Osteoblast (primary cell): ENCODE measurements around the gene SATB1. TPM values are rescaled to one million over a fixed set of nuclear protein-coding genes. Genes with fewer than 3 reads are reported as not detected.

Experiments used
- DNase-seq: peaks from one replicate; pipeline ENCODE4 v3.0.0; 2011; ENCODE audit warnings: low spot score, mixed read lengths; ENCODE audit not compliant: insufficient read length; ENCODE audit errors: missing footprints
- H2AFZ ChIP-seq: 2 replicates; pipeline ENCODE4 v1.6.0; 2011; ENCODE audit warnings: mild to moderate bottlenecking, low read length
- H3K27ac ChIP-seq: 2 replicates; pipeline ENCODE4 v1.5.1; 2011; ENCODE audit warnings: mild to moderate bottlenecking, low read depth, low read length, moderate library complexity
- H3K27me3 ChIP-seq: 2 replicates; pipeline ENCODE4 v1.6.0; 2012; ENCODE audit warnings: mild to moderate bottlenecking, control low read depth, inconsistent platforms, low read length, moderate library complexity; ENCODE audit not compliant: insufficient read depth
- H3K36me3 ChIP-seq: 2 replicates; pipeline ENCODE4 v1.5.1; 2011; ENCODE audit warnings: mild to moderate bottlenecking, low read length, control low read depth, moderate library complexity; ENCODE audit not compliant: insufficient read depth
- H3K4me1 ChIP-seq: 2 replicates; pipeline ENCODE4 v1.5.1; 2011; ENCODE audit warnings: mild to moderate bottlenecking, low read length, control low read depth, moderate library complexity; ENCODE audit not compliant: insufficient read depth
- H3K4me2 ChIP-seq: 2 replicates; pipeline ENCODE4 v1.6.0; 2011; ENCODE audit warnings: mild to moderate bottlenecking, low read length; ENCODE audit not compliant: insufficient read depth
- H3K4me3 ChIP-seq: fragments of 200-600 bp; sonication (generic); 3 replicates; pipeline ENCODE4 v1.5.1; 2012; ENCODE audit warnings: mild to moderate bottlenecking, low read length, inconsistent platforms; ENCODE audit not compliant: insufficient read depth
- H3K79me2 ChIP-seq: 2 replicates; pipeline ENCODE4 v1.6.0; 2012; ENCODE audit warnings: mild to moderate bottlenecking, low read length, control low read depth, inconsistent platforms; ENCODE audit not compliant: insufficient read depth
- H3K9me3 ChIP-seq: 2 replicates; pipeline ENCODE4 v1.5.1; 2011; ENCODE audit warnings: low read depth, low read length, control low read depth
- H4K20me1 ChIP-seq: 2 replicates; pipeline ENCODE4 v1.6.0; 2012; ENCODE audit warnings: mild to moderate bottlenecking, low read length, control low read depth; ENCODE audit not compliant: insufficient read depth
- total RNA-seq: library from RNA; depleted of rRNA; stranded (reverse); fragments of >200 nt; gene quantifications from 2 replicates; pipeline ENCODE4 v1.2.3, GENCODE V29; 2012
- TF ChIP-seq, protein P1 (sequence below): IDR thresholded peaks from 2 replicates; pipeline ENCODE4 v1.5.1; 2011; ENCODE audit warnings: mild to moderate bottlenecking, low read depth, low read length, moderate library complexity; ENCODE audit errors: extremely low read depth

SATB1 gene
- total RNA-seq, 1 donor, result 29.0 TPM

DNA sequence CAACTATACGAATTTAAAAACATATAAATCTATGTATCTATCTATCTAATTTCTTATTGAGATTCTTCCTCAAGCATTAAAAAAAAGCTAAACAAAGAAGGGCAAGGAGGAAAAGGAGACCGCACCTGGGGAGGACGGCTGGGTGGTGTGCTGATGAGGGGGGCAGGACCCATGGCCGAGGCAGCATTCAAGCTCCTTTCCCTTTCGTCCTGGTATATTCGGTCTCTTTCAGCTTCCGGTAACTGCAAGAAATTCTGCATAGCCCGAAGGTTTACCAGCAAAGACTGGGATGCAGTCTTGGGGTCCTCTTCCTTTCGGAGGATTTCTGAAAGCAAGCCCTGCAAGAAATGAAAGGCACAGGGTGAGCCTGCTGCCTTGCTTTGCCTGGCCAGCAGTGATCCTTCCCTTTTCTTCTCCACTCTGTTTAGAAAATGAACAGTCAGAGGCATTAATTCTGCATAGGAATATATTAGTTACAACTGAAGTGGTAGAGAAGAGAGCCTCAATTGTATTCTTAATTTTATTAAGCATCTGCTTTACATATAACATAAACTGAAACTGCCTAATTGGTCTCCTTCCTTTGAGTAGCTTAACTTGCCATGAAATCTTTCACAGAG is 38.8 kb downstream of the SATB1 start:
- H3K9me3 ChIP-seq, result no peaks in the 10 kb centered on the region
- H2AFZ ChIP-seq, result no peak overlapping the region
- no peaks in the 10 kb centered on the region for H3K79me2 ChIP-seq
- no peak overlapping the region for H3K4me3 ChIP-seq
- no peaks in the 10 kb centered on the region for H3K36me3 ChIP-seq
- no peak for DNase-seq
- no peak overlapping the region for H3K27ac ChIP-seq
- no peak overlapping the region for H3K4me2 ChIP-seq
- H4K20me1 ChIP-seq, result no peaks in the 10 kb centered on the region
- H3K4me1 ChIP-seq, result no peaks in the 10 kb centered on the region
- H3K27me3 ChIP-seq, result no peaks in the 10 kb centered on the region
- TF ChIP-seq, protein P1, sequence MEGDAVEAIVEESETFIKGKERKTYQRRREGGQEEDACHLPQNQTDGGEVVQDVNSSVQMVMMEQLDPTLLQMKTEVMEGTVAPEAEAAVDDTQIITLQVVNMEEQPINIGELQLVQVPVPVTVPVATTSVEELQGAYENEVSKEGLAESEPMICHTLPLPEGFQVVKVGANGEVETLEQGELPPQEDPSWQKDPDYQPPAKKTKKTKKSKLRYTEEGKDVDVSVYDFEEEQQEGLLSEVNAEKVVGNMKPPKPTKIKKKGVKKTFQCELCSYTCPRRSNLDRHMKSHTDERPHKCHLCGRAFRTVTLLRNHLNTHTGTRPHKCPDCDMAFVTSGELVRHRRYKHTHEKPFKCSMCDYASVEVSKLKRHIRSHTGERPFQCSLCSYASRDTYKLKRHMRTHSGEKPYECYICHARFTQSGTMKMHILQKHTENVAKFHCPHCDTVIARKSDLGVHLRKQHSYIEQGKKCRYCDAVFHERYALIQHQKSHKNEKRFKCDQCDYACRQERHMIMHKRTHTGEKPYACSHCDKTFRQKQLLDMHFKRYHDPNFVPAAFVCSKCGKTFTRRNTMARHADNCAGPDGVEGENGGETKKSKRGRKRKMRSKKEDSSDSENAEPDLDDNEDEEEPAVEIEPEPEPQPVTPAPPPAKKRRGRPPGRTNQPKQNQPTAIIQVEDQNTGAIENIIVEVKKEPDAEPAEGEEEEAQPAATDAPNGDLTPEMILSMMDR, result no peak

GRCh38 chr3:18385706-18386105 is 39.4 kb downstream of the SATB1 start:
- DNase-seq, result no peak
- Histone ChIP-seq H3K4me2 (no peak overlapping the region), H4K20me1 (no peaks in the 10 kb centered on the region), H3K4me1 (no peaks in the 10 kb centered on the region), H3K4me3 (no peak overlapping the region), H2AFZ (no peak overlapping the region), H3K36me3 (no peaks in the 10 kb centered on the region), H3K27me3 (no peaks in the 10 kb centered on the region), H3K9me3 (no peaks in the 10 kb centered on the region), H3K79me2 (no peaks in the 10 kb centered on the region), H3K27ac (no peak overlapping the region)
- TF ChIP-seq, protein P1, result no peak

DNA sequence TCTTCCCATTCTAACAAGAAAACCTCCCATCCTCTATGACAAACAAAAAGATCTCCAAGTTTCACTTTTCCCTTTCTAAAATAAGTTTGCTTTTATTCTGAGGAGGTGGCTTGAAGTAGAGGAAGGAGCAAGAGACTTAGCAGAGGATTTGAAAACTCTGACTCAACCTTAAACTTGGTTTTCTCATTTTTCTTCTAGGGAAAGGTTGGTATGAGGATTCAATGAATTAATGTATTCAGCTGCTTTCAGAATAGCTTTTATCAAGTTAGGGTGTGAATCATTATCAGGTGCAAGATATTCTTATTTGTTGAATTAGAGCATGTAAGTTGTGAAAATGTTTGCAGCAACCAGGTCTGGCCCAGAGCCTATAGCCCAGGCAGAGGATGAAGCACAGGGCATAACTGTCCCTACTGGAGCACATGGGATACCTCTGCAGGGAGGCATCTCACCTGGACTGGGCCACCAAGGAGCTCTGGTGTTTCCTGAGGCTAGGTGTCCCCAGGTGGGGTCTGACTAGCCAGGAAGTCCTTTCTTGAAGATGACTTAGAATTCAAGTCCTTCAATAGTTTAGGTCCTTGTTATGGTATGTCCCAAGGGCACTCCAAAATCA is 42.3 kb downstream of the SATB1 start:
- Histone ChIP-seq H3K79me2 (no peaks in the 10 kb centered on the region), H3K4me3 (no peak overlapping the region)

DNA sequence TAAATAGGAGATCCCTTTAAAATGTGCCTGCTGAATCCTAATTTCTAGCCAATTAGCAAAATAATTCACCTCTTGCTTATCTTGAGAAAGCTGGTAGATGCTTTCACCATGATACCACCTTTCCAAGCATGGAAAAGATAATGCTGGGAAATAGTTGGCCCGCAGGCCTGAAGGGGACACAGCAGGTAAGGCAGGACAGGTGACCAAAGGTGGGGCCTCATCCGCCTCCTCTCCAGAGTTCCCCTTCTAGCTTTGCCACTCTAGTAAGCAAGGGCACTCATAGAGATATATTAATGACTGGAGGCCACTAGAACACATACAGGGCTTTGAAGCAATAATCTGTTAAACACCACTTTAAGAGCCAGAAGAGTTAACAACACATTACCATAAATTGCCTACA is 45.5 kb downstream of the SATB1 start:
- H3K9me3 ChIP-seq, result no peaks in the 10 kb centered on the region
- no peak overlapping the region for H3K4me3 ChIP-seq
- H3K79me2 ChIP-seq, result no peaks in the 10 kb centered on the region
- H2AFZ ChIP-seq, result no peak overlapping the region
- no peaks in the 10 kb centered on the region for H3K27me3 ChIP-seq
- no peaks in the 10 kb centered on the region for H3K4me1 ChIP-seq
- H4K20me1 ChIP-seq, result no peaks in the 10 kb centered on the region
- H3K36me3 ChIP-seq, result no peaks in the 10 kb centered on the region
- DNase-seq, result no peak
- H3K4me2 ChIP-seq, result no peak overlapping the region
- H3K27ac ChIP-seq, result no peak overlapping the region
- TF ChIP-seq, protein P1, result no peak

More for the DNA sequence above, 42.3 kb downstream of the SATB1 start:
- no peaks in the 10 kb centered on the region for H4K20me1 ChIP-seq
- H3K27ac ChIP-seq, result no peak overlapping the region
- H3K4me2 ChIP-seq, result no peak overlapping the region
- no peaks in the 10 kb centered on the region for H3K4me1 ChIP-seq
- no peaks in the 10 kb centered on the region for H3K27me3 ChIP-seq
- no peak for DNase-seq
- no peaks in the 10 kb centered on the region for H3K9me3 ChIP-seq
- no peak overlapping the region for H2AFZ ChIP-seq
- H3K36me3 ChIP-seq, result no peaks in the 10 kb centered on the region
- TF ChIP-seq, protein P1, result no peak
